PFSK-1 (cell line): ENCODE data around the gene ARID3A.

ENCODE experiments used
- FOXP2 ChIP-seq: optimal IDR thresholded peaks from 2 replicates; pipeline ENCODE3; 2011; ENCODE audit warnings: borderline replicate concordance, control low read depth, inconsistent platforms; ENCODE audit not compliant: insufficient read depth; ENCODE audit errors: extremely low read length, extremely low read depth
- POLR2AphosphoS5 ChIP-seq: IDR thresholded peaks from 2 replicates; pipeline ENCODE4 v1.6.1; 2012; ENCODE audit warnings: low read depth, mild to moderate bottlenecking, control low read depth, low read length, moderate library complexity
- SIN3A ChIP-seq: IDR thresholded peaks from 2 replicates; pipeline ENCODE4 v1.6.1; 2012; ENCODE audit warnings: mild to moderate bottlenecking, low read length, moderate library complexity, borderline replicate concordance; ENCODE audit not compliant: insufficient read depth
- TAF1 ChIP-seq: IDR thresholded peaks from 2 replicates; pipeline ENCODE4 v1.6.1; 2012; ENCODE audit warnings: low read length, control low read depth, borderline replicate concordance; ENCODE audit not compliant: insufficient read depth
- TF ChIP-seq, protein P1 (sequence below), 2 experiments: IDR thresholded peaks; 2 replicates each; pipeline versions ENCODE4 v1.6.1 to v1.8.0; 2011 to 2012; ENCODE audit warnings: low read depth in 2 of 2, low read length in 2 of 2, control low read depth in 1 of 2, inconsistent platforms in 1 of 2, mild to moderate bottlenecking in 1 of 2, moderate library complexity in 1 of 2; ENCODE audit not compliant: insufficient read depth in 1 of 2

ARID3A gene

DNA sequence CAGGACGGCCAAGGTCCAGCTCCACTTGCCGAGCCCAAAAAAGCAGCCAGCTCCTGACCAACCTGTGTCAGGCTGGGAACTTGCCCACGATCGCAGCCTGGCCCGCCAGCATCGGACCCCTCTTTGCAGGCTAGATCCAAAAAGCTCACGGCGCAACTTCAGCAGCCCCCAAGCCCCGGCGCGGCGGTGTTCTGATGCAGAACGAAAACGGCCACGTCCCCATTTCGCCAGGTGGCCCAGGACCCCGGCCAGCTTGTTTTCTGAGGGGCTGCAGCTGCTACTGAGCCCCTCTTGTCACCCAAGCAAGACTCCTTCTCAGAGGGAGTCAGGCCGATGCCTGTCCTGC, 93.8 kb downstream of the ARID3A start:
- TF ChIP-seq FOXP2 (no peak), SIN3A (no peak)

DNA sequence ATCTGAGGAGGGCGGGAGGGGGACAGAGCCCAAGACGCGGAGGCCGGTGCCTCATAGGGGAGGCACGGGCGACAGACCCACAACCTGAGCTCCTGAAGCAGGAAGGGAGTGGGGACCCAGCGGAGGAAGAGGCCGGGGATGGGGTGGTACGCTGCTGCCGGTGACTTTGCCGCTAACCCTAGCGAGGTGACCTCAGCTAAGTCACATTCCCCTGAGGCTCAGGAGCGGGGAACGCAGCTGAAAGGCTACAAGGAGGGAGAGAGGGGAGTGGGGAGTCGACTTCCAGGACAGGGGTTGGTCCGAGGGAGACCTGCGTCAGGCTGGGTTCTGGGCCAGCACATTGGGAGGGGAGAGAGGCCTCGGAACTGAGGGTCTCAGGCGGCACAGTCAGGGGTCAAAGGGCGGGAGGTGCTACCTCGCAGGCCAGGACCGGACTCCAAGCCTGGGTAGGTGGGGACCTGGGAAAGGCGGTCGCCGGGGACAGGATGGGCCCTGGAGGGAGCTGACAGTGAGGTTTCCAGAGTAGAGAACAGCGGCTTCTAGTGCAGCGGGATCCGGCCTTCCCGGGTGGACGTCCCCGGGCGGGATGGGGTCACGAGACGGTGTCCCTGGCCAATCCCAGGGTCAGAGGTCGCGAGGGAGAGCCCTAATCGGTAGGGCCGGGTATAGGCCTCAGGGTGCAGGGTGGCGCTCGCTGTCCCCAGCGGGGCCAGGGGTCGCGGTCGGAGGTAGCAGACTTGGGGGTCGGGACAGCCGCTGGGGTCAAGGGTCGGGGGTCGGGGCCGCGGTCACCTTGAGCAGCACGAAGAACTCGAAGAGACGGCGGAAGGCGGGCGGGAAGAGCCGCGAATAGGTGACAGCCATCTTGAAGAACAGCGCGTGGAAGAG, 94.4 kb downstream of the ARID3A start:
- no peak for TF ChIP-seq FOXP2
- no peak for TF ChIP-seq POLR2AphosphoS5
- TF ChIP-seq SIN3A = no peak
- TF ChIP-seq, protein P1, sequence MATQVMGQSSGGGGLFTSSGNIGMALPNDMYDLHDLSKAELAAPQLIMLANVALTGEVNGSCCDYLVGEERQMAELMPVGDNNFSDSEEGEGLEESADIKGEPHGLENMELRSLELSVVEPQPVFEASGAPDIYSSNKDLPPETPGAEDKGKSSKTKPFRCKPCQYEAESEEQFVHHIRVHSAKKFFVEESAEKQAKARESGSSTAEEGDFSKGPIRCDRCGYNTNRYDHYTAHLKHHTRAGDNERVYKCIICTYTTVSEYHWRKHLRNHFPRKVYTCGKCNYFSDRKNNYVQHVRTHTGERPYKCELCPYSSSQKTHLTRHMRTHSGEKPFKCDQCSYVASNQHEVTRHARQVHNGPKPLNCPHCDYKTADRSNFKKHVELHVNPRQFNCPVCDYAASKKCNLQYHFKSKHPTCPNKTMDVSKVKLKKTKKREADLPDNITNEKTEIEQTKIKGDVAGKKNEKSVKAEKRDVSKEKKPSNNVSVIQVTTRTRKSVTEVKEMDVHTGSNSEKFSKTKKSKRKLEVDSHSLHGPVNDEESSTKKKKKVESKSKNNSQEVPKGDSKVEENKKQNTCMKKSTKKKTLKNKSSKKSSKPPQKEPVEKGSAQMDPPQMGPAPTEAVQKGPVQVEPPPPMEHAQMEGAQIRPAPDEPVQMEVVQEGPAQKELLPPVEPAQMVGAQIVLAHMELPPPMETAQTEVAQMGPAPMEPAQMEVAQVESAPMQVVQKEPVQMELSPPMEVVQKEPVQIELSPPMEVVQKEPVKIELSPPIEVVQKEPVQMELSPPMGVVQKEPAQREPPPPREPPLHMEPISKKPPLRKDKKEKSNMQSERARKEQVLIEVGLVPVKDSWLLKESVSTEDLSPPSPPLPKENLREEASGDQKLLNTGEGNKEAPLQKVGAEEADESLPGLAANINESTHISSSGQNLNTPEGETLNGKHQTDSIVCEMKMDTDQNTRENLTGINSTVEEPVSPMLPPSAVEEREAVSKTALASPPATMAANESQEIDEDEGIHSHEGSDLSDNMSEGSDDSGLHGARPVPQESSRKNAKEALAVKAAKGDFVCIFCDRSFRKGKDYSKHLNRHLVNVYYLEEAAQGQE (IDR thresholded peaks at IDR 0.05; ENCODE audit: insufficient read depth in 1 of 2, low read depth in 2 of 2, low read length in 2 of 2) = no peak
- TF ChIP-seq TAF1 = no peak

DNA sequence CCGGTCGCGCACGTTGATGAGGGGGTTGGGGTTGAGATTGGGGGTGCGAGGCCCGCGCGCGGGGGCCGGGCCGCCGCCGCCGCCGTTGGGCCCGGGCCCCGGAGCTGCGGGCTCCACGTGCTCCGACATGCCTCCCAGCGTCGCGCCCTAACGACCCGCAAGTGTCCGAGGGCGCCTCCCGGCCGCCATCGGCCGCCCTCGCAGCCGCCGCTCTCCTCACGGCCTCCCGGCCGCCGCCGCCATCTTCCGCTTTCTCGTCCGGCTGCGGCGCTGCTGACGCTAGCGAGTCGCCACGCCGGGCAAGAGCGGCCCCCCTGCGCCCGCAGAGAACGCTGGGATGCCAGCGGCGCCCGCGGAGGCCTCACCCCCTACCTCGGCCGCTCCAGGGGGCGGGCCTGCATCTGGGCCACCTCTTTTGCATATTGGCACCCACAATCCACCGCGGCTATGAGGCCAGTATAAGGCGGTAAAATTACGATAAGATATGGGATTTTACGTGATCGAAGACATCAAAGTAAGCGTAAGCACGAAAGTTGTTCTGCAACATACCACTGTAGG, 95.1 kb downstream of the ARID3A start, which contains the start of gene TMEM259:
Gene TMEM259, minus strand, starts transcription at position 256 of the 558 bp plus-strand sequence. Its CDS starts 127 bp downstream, at position 129.
- peak; percentile 67; the same call in 1 of the 2 replicates for TF ChIP-seq POLR2AphosphoS5
- peak; percentile 65 for TF ChIP-seq FOXP2
- TF ChIP-seq, protein P1 (IDR thresholded peaks at IDR 0.05; ENCODE audit: insufficient read depth in 1 of 2, low read depth in 2 of 2, low read length in 2 of 2) = peak in 1 of 2 experiments; percentile 21; a peak in 1 of 4 replicates
- peak; percentile 93 for TF ChIP-seq TAF1
- peak; percentile 58; the same call in 1 of the 2 replicates for TF ChIP-seq SIN3A
